CD4-positive, alpha-beta T cell treated with Interferon gamma for 1 hour (primary cell): Measurements from ENCODE around the gene RASA3.
"Not testable (repeated sequence)": the region's sequence is repeated elsewhere in the genome, so short reads cannot be mapped to it uniquely, and the experiment has no call there.

Source experiments
- DNase-seq: peaks from one replicate; pipeline ENCODE4 v3.0.0-alpha.2; 2020

Gene RASA3, protein sequence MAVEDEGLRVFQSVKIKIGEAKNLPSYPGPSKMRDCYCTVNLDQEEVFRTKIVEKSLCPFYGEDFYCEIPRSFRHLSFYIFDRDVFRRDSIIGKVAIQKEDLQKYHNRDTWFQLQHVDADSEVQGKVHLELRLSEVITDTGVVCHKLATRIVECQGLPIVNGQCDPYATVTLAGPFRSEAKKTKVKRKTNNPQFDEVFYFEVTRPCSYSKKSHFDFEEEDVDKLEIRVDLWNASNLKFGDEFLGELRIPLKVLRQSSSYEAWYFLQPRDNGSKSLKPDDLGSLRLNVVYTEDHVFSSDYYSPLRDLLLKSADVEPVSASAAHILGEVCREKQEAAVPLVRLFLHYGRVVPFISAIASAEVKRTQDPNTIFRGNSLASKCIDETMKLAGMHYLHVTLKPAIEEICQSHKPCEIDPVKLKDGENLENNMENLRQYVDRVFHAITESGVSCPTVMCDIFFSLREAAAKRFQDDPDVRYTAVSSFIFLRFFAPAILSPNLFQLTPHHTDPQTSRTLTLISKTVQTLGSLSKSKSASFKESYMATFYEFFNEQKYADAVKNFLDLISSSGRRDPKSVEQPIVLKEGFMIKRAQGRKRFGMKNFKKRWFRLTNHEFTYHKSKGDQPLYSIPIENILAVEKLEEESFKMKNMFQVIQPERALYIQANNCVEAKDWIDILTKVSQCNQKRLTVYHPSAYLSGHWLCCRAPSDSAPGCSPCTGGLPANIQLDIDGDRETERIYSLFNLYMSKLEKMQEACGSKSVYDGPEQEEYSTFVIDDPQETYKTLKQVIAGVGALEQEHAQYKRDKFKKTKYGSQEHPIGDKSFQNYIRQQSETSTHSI

DNA sequence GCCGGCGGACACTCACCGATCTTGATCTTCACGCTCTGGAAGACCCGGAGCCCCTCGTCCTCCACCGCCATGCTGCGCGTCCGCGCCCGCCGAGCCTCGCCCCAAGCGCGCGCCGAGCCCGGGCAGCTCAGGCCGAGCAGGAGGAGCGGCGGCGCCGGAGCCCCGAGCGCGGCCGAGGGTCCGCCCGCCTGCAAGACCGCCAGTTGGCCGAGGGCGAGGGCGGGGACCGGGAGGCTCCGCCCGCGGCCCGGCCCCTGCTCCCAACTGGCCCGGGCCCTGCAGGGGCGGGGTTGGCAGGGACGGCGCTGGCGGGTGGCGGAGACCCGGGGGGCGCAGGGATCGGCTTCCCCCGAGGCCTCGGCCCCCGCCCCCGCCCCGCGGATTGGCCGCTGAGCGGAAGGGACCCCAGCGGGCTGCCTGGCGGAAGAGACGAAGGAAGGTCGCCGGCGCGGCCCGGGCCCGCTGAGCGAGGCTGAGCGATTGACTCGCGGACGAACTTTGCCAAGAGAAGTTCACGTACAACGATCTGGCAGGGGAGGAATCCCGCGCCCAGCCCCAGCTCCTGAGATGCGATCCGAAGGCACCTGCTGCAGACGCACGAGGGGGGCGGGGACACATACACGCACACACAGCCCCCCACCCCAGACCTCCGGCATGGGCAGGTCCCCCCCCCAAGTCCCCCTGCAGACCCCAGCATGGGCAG, at the start of gene RASA3:
Gene RASA3 (minus strand): TSS at position 205 of the 703 bp plus-strand sequence. CDS start 134 bp downstream, at position 71.
- DNase-seq: peak; percentile 67

DNA sequence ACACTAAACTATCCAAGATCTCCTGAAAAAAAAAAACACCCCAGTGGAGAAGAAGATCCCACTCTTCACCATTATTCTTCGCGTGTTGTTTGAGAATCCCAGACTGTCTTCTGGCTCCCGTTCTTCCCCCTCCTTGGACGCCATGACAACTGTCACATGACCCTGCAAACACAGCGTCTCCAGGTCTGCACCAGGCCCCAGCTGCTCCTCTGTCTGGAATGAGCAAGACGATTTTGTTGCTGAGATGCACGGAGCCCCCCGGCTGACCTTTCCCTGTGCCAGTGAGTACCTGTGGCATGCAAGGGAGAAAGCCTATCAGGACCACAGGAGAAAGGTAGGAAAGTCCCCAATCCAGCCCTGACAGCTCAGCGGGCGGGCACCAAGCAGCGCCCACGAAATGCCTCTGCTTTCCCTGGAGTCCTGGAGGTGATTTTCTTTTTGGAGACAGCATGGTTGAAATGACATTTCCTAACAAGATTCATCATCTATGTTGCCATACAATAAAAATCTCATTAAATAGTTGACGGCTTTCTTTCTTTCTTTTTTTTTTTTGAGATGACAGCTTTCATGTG, 46.8 kb upstream of the RASA3 start, which contains the start of gene CFAP97D2:
Gene CFAP97D2 (plus strand): TSS at position 171 of the 572 bp plus-strand sequence. CDS start 74 bp downstream, at position 245.
- no peak for DNase-seq

DNA sequence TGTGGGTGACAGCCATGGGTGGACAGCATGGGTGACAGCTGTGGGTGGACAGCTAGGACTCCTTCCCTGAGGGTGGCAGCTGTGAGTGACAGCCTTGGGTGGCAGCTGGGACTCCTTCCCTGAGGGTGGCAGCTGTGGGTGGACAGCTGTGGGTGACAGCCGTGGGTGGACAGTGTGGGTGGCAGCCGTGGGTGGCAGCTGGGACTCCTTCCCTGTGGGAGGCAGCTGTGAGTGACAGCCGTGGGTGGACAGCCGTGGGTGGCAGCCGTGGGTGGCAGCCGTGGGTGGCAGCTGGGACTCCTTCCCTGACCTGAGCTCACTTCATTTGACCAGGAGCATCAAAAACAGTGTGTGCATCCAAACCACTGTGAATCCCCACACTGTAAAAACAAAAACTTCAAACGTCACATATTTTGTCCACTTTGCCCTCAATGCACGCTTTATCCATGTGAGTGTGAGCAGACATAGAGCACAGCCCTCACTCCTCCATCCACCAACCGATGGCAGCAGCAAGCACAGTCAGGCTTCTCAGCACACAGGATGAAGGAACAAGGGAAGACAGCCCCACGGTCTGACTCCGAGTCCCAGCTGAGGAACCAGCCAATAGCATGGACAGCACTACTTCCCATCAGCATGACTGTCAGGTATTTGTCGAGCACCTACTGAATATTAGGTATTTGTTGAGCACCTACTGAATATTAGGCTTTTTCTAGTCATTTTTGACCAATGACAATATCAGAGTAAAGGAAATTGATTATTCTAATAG, 45.0 kb upstream of the RASA3 start:
- no peak for DNase-seq

DNA sequence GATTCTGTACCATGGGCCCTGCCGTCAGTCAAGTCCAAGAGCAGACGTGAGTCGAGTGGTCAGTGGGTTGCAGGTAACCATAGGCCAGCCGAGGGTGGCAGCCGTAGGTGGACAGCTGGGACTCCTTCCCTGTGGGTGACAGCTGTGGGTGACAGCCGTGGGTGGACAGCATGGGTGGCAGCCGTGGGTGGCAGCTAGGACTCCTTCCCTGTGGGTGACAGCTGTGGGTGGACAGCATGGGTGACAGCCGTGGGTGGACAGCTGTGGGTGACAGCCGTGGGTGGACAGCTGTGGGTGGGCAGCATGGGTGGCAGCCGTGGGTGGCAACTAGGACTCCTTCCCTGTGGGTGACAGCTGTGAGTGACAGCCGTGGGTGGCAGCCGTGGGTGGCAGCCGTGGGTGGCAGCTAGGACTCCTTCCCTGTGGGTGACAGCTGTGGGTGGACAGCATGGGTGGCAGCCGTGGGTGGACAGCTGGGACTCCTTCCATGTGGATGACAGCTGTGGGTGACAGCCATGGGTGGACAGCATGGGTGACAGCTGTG, 44.0 kb upstream of the RASA3 start:
- not testable (repeated sequence) for DNase-seq

DNA sequence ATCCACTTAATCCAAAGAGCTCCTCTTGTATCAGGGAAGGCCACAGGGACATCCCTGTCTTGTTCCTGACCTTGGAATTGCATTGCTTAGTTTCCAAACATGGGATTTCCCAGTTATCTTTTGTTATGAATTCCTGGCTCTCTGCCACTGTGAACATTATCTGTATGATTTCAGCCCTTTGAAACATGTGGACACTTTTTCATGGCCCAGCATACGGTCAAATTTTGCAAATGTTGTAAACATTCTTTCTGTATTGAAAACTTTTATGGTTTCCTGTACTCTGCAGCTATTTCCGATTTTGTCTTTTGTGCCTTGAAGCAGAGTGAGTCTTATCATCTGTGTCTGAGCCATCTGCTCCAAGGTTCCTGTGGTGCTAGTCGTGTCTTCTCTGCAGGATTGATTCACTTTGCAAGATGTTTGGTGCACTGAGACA, 42.1 kb upstream of the RASA3 start:
- no peak for DNase-seq

DNA sequence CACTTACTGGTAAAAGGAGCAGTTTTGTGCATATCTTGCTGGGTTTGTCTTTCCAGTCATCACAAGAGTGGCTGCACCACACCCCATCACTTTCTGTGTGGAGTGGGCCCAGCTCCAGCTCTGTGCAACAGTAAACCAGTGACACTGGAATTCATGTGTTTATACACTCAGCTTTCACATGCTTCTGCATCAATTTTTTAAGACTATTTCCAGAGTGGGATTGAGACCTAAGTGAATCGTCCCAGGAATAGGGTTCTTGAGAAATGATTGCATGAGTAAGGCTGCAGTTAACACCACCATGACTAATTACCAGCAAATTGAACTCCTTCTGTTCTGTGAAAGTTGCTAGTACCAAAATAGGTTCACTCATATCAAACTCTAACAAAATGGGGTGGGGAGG, 41.3 kb upstream of the RASA3 start:
- DNase-seq: no peak

DNA sequence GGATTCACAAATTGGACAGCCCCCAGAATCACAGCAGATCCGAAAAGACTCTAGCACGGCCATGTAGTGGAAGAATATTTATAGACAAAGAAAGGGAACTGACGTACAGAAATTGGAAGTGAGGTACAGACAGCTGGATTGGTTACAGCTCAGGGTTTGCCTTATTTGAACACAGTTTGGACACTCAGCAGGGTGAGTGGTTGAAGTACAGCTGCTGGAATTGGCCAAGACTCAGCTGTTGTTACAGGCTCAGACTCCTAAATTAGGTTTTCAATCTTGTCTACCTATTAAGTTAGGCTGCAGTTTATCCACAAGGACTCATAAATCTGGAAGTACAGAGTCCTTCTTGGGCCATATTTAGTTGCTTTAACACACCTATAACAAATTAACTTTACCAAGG, 40.8 kb upstream of the RASA3 start:
- no peak for DNase-seq

DNA sequence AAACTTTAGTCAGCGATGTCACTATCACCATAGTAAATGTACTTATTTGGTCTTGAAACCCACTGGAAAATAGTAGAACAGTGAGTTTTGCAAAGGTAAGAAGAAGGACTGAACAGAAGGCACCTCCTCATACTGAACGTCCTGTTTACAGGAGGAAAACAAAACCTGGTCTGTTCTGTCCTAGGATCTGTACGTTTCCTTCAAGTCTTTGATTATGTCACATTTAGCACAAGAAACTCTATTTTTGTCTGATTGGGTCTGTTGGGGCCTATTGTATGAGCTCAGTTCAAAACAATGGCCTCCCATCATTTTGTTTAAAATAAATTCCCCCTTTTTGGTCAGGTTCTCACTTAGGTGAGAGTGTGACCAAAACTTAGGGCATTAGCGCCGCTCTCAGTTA, 35.5 kb upstream of the RASA3 start:
- no peak for DNase-seq

DNA sequence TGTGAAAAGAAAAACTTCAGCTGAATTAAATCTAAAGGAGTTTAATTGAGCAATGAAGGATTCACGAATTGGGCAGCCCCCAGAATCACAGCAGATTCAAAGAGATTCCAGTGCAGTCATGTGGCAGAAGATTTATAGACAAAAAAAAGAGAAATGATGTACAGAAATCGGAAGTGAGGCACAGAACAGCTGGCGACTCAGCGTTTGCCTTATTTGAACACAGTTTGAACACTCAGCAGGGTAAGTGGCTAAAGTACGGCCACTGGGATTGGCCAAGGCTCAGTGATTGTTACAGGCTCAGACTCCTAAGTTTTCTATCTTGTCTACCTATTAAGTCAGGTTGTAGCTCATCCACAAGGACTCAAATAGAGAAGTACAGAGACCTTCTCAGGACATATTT, 35.0 kb upstream of the RASA3 start:
- DNase-seq: peak; percentile 44

DNA sequence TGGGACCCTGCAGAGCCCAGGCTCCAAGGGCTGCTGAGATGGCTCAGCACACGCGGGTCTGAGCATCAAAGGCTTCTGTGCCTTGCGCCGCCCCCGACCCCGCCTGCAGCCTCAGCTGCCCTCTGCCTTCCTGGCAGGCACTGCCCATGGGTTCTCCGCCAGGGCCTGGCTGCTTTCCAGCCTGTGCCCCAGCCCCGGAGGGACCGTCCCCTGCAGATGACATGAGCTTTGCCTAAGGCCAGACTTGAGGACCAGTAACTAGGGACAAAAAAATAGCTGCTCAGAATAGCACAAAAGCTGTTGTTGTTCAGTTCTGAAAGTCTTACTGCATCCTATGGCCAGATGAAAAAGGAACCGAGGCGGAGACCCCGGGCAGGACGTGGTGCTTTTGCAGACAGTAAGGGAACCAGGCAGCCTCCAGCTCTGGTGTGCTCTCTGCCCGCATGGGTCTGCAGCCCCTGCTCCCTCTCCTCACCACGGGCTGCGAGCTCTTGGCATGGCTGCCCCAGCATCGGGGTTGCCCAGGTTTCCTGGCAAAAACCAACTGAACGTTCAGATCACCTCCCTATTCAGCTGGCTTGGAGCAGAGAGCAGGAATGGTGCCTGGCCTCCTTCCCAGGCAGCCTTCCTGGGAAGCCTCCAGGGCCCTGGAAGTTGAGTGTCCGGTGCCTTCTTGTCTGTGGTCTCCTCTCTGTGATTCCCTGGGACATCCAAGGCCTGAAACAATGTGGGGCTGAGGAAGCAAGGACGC, 34.1 kb upstream of the RASA3 start:
- DNase-seq: no peak

DNA sequence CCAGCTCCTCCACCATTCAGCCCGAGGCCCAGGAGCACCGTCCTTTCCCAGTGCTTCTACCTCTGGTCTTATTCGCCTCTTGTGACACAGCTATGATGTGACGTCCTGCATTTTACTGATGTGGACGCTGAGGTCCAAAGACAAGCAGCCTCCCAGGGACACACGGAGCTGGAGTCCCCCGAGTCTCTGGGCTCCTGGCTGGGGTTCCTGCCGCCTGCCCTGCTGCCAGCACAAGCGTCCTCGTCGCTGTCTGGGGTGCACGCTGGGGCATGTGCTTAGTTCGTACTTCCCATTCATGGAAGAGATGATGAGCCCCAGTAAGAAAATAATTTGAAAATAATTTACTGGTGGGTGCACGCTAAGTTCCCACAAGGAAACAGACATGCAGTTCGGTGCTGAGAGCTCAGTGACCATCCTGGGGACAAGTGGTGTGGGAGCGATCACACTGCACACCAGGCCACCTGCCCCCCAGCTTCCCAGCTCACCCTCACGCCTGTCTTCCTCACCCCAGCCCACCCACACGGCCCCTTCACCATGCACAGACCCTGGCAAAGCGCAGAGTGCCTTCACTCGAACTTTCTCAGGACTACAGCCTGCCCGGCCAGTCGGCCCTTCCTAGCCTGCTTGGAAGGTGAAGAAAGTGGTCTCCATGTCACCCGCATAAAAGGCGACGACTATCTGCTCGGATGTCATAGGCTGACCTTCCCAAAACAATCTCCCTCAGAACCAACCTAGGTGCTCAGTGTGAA, 32.4 kb upstream of the RASA3 start:
- no peak for DNase-seq

DNA sequence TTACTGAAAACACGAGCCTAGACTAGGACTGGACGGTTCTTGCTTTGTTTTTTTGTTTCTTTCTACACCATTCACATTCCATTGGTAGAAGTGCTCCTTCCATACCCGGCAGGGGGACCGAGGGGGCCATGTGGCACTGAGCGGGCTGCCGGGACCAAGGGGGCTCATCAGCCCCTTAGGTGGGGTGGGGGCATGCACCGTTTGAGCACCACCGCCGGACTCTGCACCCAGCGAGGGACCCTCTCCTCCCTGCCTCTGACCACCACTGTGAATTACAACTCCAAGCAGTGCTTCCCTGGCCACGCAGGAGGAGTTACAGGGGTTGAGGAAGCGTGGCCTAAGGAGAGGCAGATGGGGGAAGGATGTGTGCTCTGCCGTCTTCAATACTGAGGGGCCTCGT, 31.6 kb upstream of the RASA3 start:
- DNase-seq: no peak

DNA sequence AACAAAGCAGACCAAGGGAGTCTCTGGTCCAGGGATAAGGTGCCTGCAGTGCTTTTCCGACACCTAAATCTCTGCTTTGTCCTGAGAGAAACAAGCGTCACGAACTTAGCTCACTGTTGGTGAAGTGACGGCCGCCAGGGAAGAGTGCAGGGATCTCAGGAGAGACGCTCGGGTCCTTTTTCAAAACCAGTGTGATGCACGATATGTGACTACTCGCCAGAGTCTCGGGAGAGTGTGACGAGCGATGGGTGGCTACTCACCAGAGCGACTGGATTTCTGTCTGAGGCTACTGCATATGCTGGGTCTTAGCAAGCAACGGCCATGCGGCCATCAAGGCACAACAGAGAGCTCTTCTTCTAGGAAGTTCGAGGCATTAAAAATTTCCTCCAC, 30.1 kb upstream of the RASA3 start:
- DNase-seq: no peak

DNA sequence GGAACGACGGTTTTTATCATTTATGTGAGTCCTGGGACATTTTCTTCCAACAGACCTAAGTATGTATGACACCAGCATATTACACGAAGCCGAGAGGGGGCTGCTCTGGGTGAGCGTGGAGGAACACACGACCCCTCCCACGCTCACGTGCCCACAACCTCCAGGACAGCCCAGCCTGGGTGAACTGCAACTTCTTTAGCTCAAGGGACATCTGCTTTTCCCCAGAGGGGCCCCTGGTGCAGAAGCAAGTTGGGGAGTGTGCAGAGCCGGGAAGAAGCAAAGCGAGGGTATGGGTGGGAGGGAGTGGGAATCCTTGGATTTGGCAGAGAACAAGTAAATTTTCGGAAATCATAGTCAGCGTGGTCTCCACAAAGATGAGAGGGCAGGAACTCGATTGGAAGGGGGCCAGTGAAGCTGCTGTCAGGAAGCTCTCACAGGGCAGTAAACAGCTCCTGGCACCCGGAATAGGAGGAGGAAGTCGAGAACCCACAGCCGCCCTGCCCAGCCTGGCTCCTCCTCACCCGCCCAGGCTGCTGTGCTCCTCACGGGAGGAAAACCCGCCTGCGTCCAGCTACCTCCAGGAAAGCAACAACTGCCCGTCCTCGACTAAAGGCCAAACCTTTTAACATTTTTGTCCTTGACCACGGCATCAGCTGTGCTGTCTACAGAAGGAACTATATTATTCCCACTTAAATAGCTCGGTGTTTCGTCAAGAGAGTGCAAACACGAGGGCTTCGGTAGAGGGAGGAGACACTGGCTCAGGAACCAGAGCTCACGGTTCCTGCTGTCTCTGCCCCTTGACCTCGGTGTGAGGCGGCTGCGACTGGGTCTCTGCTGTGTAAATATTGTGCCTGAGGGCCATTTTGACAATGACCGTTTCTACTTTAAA, 29.5 kb upstream of the RASA3 start:
- peak; percentile 46 for DNase-seq

DNA sequence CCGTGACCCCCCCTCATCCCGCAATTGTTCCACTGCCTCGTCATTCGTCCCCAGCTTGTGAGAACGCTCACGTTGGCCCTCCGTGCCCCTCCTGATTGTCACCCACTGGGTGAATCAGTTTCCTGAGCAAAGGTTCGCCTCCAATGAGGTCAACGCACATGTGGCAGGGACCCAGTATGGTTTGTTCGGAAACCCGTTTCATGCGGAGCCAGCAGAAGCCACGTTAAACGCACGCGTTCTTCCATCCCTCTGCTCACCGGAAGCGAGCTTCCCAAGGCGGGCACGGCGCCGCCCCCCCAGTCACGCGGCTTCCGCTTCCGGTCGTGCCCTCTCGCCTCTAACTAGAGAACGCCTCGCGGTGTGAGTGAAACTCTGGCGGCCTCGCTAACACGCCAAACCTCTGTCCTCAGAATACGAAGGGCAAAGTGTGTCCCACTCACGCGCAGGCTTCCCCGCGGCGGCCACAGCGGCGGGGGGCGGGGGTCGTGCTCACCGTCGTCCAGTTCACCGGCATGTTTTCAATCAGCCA, 28.7 kb upstream of the RASA3 start:
- DNase-seq: no peak

DNA sequence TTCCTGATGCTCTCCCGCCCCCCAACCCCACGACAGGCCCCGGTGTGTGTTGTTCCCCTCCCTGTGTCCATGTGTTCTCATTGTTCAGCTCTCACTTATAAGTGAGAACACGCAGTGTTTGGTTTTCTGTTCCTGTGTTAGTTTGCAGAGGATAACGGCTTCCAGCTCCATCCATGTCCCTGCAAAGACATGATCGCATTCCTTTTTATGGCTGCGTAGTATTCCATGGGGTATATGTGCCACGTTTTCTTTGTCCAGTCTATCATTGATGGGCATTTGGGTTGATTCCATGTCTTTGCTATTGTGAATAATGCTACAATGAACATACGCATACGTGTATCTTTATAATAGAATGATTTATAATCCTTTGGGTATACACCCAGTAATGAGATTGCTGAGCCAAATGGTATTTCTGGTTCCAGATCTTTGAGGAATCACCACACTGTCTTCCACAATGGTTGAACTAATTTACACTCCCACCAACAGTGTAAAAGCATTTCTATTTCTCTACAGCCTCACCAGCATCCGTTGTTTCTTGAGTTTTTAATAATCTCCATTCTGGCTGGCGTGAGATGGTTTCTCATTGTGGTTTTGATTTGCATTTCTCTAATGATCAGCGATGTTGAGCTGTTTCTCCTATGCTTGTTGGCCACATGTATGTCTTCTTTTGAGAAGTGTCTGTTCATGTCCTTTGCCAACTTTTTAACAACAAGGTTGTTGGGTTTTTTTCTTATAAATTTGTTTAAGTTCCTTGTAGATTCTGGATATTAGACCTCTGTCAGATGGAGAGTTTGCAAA, 26.6 kb upstream of the RASA3 start:
- DNase-seq: not testable (repeated sequence)

DNA sequence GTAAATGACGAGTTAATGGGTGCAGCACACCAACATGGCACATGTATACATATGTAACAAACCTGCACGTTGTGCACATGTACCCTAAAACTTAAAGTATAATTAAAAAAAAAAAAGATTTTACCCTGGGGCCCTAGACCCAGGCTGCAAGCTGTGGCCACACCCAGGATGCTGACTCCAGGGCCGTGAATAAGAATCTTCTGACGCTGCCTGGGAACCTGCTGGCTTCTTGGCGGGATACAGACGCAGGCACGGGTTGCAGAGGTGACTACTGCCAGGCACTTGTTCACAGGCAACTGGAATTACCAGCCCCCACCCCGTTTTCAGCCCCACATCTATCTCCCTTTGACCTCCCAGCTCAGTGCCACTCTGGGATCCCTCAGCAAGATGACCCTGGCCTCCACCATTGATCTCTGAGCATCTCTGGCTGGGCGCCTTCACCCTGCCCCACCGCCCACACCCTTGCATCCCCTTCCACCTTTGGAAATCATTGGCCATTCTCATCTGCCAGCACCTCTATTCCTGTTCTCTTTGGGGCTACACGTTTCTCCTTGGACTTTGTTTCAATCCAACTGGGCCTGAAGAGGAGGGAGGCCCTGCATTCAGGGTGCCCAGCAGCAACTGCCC, 25.6 kb upstream of the RASA3 start:
- DNase-seq: no peak
